WTC11 (cell line): ENCODE results near the gene TAX1BP3. TPM values are rescaled to one million over a fixed set of nuclear protein-coding genes. Genes with fewer than 3 reads are reported as not detected.
A peak's percentile ranks its signal among the peaks of the same experiment; 100 is the strongest.

Experiments
- ATAC-seq: fragments of 200-7000 bp; cut with Tn5 transposase; 2 replicates; pipeline ENCODE4 v1.10.0; 2021; ENCODE audit warnings: mild to moderate bottlenecking, moderate library complexity
- CTCF ChIA-PET: fragments of 300-600 bp; sonication (Branson Sonifier 250); formaldehyde crosslinking; loops from one replicate; lab custom pipeline; 2021; ENCODE audit warnings: antibody characterized with exemption; lab: Charles Lee
- POLR2A ChIA-PET: fragments of 350-600 bp; sonication (Branson Sonifier 250); formaldehyde crosslinking; loops from one replicate; lab custom pipeline; 2021; ENCODE audit warnings: antibody characterized with exemption; lab: Charles Lee
- DNase-seq: peaks from one replicate; pipeline ENCODE4 v3.0.0; 2021; ENCODE audit warnings: low spot score
- H3K27ac Mint-ChIP-seq: 2 replicates; pipeline ENCODE4 v1.8.0; 2021; ENCODE audit warnings: mixed read lengths
- H3K27me3 Mint-ChIP-seq: 2 replicates; pipeline ENCODE4 v1.8.0; 2021; ENCODE audit warnings: low read depth, mild to moderate bottlenecking, moderate library complexity, mixed read lengths
- H3K36me3 Mint-ChIP-seq: 2 replicates; pipeline ENCODE4 v1.8.0; 2021; ENCODE audit warnings: mixed read lengths
- H3K4me1 Mint-ChIP-seq: 2 replicates; pipeline ENCODE4 v1.8.0; 2022; ENCODE audit warnings: mixed read lengths
- H3K4me3 Mint-ChIP-seq: 2 replicates; pipeline ENCODE4 v1.8.0; 2021; ENCODE audit warnings: mild to moderate bottlenecking, moderate library complexity, mixed read lengths
- H3K9me3 Mint-ChIP-seq: 2 replicates; pipeline ENCODE4 v1.8.0; 2021; ENCODE audit warnings: mixed read lengths
- AR ChIP-seq: fragments of 250-450 bp; sonication (Bioruptor Pico); IDR thresholded peaks from 2 replicates; pipeline ENCODE4 v1.9.0; 2021; ENCODE audit warnings: mild to moderate bottlenecking
- CBFB ChIP-seq: sonication (generic); formaldehyde crosslinking; IDR thresholded peaks from 2 replicates; pipeline ENCODE4 v1.8.1; 2022; ENCODE audit warnings: mild to moderate bottlenecking, low read depth, missing genetic modification reagents
- EMX1 ChIP-seq: fragments of 250-450 bp; sonication (Bioruptor Pico); IDR thresholded peaks from 2 replicates; pipeline ENCODE4 v1.8.0; 2021; ENCODE audit warnings: mild to moderate bottlenecking
- ETV6 ChIP-seq: sonication (generic); formaldehyde crosslinking; IDR thresholded peaks from 2 replicates; pipeline ENCODE4 v1.8.1; 2022; ENCODE audit warnings: mild to moderate bottlenecking, missing genetic modification reagents
- GABPB1 ChIP-seq: sonication (generic); formaldehyde crosslinking; IDR thresholded peaks from 2 replicates; pipeline ENCODE4 v1.8.1; 2023; ENCODE audit warnings: mild to moderate bottlenecking, missing genetic modification reagents
- GTF2I ChIP-seq: fragments of 250-450 bp; sonication (Bioruptor Pico); conservative IDR thresholded peaks from 2 replicates; pipeline ENCODE4 v1.4.0; 2021; ENCODE audit warnings: mild to moderate bottlenecking
- HMGA2 ChIP-seq: fragments of 250-450 bp; sonication (Bioruptor Pico); IDR thresholded peaks from 2 replicates; pipeline ENCODE4 v1.4.0; 2021; ENCODE audit warnings: mild to moderate bottlenecking, moderate library complexity
- JUN ChIP-seq: sonication (generic); formaldehyde crosslinking; IDR thresholded peaks from 2 replicates; pipeline ENCODE4 v1.8.0; 2023; ENCODE audit warnings: mild to moderate bottlenecking, missing genetic modification reagents
- KAT7 ChIP-seq: sonication (generic); formaldehyde crosslinking; IDR thresholded peaks from 2 replicates; pipeline ENCODE4 v1.8.1; 2023; ENCODE audit warnings: missing genetic modification reagents, mild to moderate bottlenecking, borderline replicate concordance
- NR1H2 ChIP-seq: sonication (generic); formaldehyde crosslinking; IDR thresholded peaks from 2 replicates; pipeline ENCODE4 v1.9.0; 2021; ENCODE audit warnings: mild to moderate bottlenecking, moderate library complexity, missing genetic modification reagents
- SOX15 ChIP-seq: fragments of 250-450 bp; sonication (Bioruptor Pico); IDR thresholded peaks from 2 replicates; pipeline ENCODE4 v1.9.0; 2021; ENCODE audit warnings: mild to moderate bottlenecking
- TCF7 ChIP-seq: sonication (generic); formaldehyde crosslinking; IDR thresholded peaks from 2 replicates; pipeline ENCODE4 v1.8.0; 2022; ENCODE audit warnings: mild to moderate bottlenecking, low read depth, missing genetic modification reagents, moderate library complexity
- TP53 ChIP-seq: sonication (generic); formaldehyde crosslinking; IDR thresholded peaks from 2 replicates; pipeline ENCODE4 v1.8.1; 2023; ENCODE audit warnings: mild to moderate bottlenecking, missing genetic modification reagents
- ZNF317 ChIP-seq: sonication (generic); formaldehyde crosslinking; IDR thresholded peaks from 2 replicates; pipeline ENCODE4 v1.8.1; 2023; ENCODE audit warnings: low read depth, mild to moderate bottlenecking, moderate library complexity, missing genetic modification reagents, borderline replicate concordance
- ZNF396 ChIP-seq: fragments of 250-450 bp; sonication (Bioruptor Pico); IDR thresholded peaks from 2 replicates; pipeline ENCODE4 v1.8.0; 2021; ENCODE audit warnings: mild to moderate bottlenecking, moderate library complexity, borderline replicate concordance
- ZNF671 ChIP-seq: fragments of 250-450 bp; sonication (Bioruptor Pico); IDR thresholded peaks from 2 replicates; pipeline ENCODE4 v1.8.0; 2021; ENCODE audit warnings: mild to moderate bottlenecking
- total RNA-seq: library from RNA; stranded (reverse); gene quantifications from 3 replicates; pipeline ENCODE4 v1.2.3, GENCODE V29; 2021
- TF ChIP-seq, protein P1 (sequence below): sonication (generic); formaldehyde crosslinking; IDR thresholded peaks from 2 replicates; pipeline ENCODE4 v1.8.0; 2023; ENCODE audit warnings: mild to moderate bottlenecking, missing genetic modification reagents
- TF ChIP-seq, protein P2 (sequence below): sonication (generic); formaldehyde crosslinking; IDR thresholded peaks from 2 replicates; pipeline ENCODE4 v1.8.0; 2022; ENCODE audit warnings: missing genetic modification reagents
- TF ChIP-seq, protein P3 (sequence below): fragments of 250-450 bp; sonication (Bioruptor Pico); IDR thresholded peaks from 2 replicates; pipeline ENCODE4 v1.8.0; 2021; ENCODE audit warnings: mild to moderate bottlenecking
- TF ChIP-seq, protein P4 (sequence below): sonication (generic); formaldehyde crosslinking; IDR thresholded peaks from 2 replicates; pipeline ENCODE4 v1.8.0; 2022; ENCODE audit warnings: mild to moderate bottlenecking, missing genetic modification reagents

Gene TAX1BP3
- total RNA-seq, 1 experiment from 2014 or later, result 76.2 TPM

DNA sequence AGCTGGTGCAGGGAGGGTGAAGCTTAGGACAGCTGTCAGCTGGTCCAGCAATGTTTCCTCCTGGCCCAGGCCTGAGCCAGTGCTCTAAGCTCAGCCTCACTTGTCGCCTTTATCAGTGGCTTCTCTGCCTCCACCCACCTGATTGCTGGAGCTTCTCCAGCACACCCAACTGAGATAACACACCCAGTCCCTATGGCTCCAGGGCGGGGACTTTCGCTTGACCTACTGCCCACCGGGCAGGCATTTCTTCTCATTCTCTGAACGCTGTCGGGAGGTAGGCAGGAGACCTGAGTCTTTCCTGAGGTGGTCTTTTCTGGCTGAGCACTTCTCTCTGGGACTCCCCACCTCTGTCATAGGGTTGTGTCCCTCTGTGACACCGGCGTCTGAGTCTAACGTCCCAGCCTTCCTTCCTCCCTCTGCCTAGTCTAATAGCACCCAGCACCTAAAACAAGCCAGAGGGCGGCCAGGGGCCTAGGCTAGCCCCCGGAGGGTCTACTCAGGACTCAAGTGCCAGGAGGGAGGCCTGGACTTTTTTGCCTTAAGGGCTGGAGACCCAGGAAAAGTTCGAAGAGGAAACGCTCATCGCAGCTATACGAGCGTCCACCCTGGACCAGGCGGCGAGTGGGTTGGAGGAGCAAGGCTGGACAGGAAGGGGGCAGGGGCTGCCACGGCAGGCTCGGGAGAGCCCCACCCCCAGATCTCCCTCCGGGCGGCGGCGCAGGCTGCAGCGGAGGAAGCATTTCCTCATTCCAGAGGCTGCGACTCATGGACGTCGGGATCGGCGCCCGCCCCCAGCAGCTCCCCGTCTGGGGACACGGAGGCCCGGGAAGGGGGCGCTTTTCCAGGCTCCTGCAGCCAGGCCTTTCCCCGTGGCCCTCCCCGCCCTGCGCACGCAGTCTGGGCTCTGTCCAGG, 756 bp downstream of the TAX1BP3 start:
- H3K27ac Mint-ChIP-seq, result peak overlapping the region; percentile 68
- TF ChIP-seq, protein P1, sequence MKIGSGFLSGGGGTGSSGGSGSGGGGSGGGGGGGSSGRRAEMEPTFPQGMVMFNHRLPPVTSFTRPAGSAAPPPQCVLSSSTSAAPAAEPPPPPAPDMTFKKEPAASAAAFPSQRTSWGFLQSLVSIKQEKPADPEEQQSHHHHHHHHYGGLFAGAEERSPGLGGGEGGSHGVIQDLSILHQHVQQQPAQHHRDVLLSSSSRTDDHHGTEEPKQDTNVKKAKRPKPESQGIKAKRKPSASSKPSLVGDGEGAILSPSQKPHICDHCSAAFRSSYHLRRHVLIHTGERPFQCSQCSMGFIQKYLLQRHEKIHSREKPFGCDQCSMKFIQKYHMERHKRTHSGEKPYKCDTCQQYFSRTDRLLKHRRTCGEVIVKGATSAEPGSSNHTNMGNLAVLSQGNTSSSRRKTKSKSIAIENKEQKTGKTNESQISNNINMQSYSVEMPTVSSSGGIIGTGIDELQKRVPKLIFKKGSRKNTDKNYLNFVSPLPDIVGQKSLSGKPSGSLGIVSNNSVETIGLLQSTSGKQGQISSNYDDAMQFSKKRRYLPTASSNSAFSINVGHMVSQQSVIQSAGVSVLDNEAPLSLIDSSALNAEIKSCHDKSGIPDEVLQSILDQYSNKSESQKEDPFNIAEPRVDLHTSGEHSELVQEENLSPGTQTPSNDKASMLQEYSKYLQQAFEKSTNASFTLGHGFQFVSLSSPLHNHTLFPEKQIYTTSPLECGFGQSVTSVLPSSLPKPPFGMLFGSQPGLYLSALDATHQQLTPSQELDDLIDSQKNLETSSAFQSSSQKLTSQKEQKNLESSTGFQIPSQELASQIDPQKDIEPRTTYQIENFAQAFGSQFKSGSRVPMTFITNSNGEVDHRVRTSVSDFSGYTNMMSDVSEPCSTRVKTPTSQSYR (CRISPR knock-in tag), result 0 out of 2 replicates have a peak, but pooled peaks have one; percentile 29
- no peak for TF ChIP-seq TCF7 (CRISPR knock-in tag)
- TF ChIP-seq TP53 (CRISPR knock-in tag), result peak; percentile 39; the same call in 1 of the 2 replicates
- TF ChIP-seq, protein P2, sequence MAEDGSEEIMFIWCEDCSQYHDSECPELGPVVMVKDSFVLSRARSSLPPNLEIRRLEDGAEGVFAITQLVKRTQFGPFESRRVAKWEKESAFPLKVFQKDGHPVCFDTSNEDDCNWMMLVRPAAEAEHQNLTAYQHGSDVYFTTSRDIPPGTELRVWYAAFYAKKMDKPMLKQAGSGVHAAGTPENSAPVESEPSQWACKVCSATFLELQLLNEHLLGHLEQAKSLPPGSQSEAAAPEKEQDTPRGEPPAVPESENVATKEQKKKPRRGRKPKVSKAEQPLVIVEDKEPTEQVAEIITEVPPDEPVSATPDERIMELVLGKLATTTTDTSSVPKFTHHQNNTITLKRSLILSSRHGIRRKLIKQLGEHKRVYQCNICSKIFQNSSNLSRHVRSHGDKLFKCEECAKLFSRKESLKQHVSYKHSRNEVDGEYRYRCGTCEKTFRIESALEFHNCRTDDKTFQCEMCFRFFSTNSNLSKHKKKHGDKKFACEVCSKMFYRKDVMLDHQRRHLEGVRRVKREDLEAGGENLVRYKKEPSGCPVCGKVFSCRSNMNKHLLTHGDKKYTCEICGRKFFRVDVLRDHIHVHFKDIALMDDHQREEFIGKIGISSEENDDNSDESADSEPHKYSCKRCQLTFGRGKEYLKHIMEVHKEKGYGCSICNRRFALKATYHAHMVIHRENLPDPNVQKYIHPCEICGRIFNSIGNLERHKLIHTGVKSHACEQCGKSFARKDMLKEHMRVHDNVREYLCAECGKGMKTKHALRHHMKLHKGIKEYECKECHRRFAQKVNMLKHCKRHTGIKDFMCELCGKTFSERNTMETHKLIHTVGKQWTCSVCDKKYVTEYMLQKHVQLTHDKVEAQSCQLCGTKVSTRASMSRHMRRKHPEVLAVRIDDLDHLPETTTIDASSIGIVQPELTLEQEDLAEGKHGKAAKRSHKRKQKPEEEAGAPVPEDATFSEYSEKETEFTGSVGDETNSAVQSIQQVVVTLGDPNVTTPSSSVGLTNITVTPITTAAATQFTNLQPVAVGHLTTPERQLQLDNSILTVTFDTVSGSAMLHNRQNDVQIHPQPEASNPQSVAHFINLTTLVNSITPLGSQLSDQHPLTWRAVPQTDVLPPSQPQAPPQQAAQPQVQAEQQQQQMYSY, result no peak
- TF ChIP-seq KAT7 (CRISPR knock-in tag), result 0 out of 2 replicates have a peak, but pooled peaks have one; percentile 56
- TF ChIP-seq, protein P3, sequence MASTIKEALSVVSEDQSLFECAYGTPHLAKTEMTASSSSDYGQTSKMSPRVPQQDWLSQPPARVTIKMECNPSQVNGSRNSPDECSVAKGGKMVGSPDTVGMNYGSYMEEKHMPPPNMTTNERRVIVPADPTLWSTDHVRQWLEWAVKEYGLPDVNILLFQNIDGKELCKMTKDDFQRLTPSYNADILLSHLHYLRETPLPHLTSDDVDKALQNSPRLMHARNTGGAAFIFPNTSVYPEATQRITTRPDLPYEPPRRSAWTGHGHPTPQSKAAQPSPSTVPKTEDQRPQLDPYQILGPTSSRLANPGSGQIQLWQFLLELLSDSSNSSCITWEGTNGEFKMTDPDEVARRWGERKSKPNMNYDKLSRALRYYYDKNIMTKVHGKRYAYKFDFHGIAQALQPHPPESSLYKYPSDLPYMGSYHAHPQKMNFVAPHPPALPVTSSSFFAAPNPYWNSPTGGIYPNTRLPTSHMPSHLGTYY (CRISPR knock-in tag), result no peak
- peak; percentile 40; the same call in 1 of the 2 replicates for TF ChIP-seq GABPB1 (CRISPR knock-in tag)
- TF ChIP-seq JUN (CRISPR knock-in tag), result 0 out of 2 replicates have a peak, but pooled peaks have one; percentile 62
- TF ChIP-seq, all 79 proteins: peak for 5
- H3K36me3 Mint-ChIP-seq, result peaks cover 18% of the 10 kb centered on the region
- ChIA-PET POLR2A (interaction anchor here (0.5 to 1.7 kb wide), 4 partner anchors 28 to 983 kb away, joined by 3 to 5 read pairs (median 4); partner anchors contain the start of genes CTNS, HASPIN, P2RX5 and SHPK), CTCF (interaction anchor here (0.7 to 3.2 kb wide), 6 partner anchors 16 to 179 kb away, joined by 3 to 20 read pairs (median 4); partner anchors contain the start of genes NCBP3 and P2RX5)
- H3K4me1 Mint-ChIP-seq, result peaks cover 20% of the 10 kb centered on the region
- H3K9me3 Mint-ChIP-seq, result no peaks in the 10 kb centered on the region
- DNase-seq (peak; percentile 73), ATAC-seq (peak; percentile 41)
- no peaks in the 10 kb centered on the region for H3K27me3 Mint-ChIP-seq
- H3K4me3 Mint-ChIP-seq, result peak overlapping the region; percentile 99

GRCh38 chr17:3666516-3666915, 1.9 kb downstream of the TAX1BP3 start:
- POLR2A ChIA-PET, result interaction anchor here (1.7 kb wide), 1 partner anchor 57 kb away, joined by 4 read pairs; the partner anchor contains the start of gene HASPIN
- Mint-ChIP-seq H3K27me3 (no peaks in the 10 kb centered on the region), H3K27ac (peak overlapping the region; percentile 69; the same call in 1 of the 2 replicates), H3K9me3 (no peaks in the 10 kb centered on the region), H3K4me3 (peak overlapping the region; percentile 99), H3K36me3 (peaks cover 18% of the 10 kb centered on the region), H3K4me1 (peaks cover 20% of the 10 kb centered on the region)
- CTCF ChIA-PET, result interaction anchor here (0.8 to 3.2 kb wide), 3 partner anchors 17 to 25 kb away, joined by 3 to 20 read pairs (median 3); no protein-coding TSS in a partner anchor
- DNase-seq (no peak), ATAC-seq (no peak)
- TF ChIP-seq NR1H2 (CRISPR knock-in tag) (no peak), ZNF317 (CRISPR knock-in tag) (no peak), HMGA2 (CRISPR knock-in tag) (no peak), GABPB1 (CRISPR knock-in tag) (no peak), ETV6 (no peak), CBFB (CRISPR knock-in tag) (no peak), AR (CRISPR knock-in tag) (no peak), SOX15 (CRISPR knock-in tag) (no peak), ZNF396 (CRISPR knock-in tag) (no peak), EMX1 (no peak), ZNF671 (CRISPR knock-in tag) (no peak), GTF2I (no peak)
- TF ChIP-seq, protein P4, sequence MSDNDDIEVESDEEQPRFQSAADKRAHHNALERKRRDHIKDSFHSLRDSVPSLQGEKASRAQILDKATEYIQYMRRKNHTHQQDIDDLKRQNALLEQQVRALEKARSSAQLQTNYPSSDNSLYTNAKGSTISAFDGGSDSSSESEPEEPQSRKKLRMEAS (CRISPR knock-in tag), result no peak
